Left renal pelvis (tissue), 4 donors: ENCODE measurements around the gene HS2ST1. TPM values are rescaled to one million over a fixed set of nuclear protein-coding genes. Genes with fewer than 3 reads are reported as not detected.

Experiments used
- DNase-seq, 4 donors: peaks; one replicate each; pipeline ENCODE4 v3.0.0-alpha.2; 2013; ENCODE audit warnings: low read depth in 4 of 4, low spot score in 3 of 4
- polyA plus RNA-seq, 4 donors: library from polyadenylated mRNA; unstranded; fragments of 120-200 nt; gene quantifications; one replicate each; pipeline ENCODE4 v1.2.1, GENCODE V29; 2013; ENCODE audit not compliant: insufficient read length in 4 of 4

The HS2ST1 gene
- polyA plus RNA-seq, 4 donors: 39.1 to 54.3 (median 48.1) TPM

GRCh38 chr1:87104140-87104539 lies 189.7 kb downstream of the HS2ST1 start:
- DNase-seq: no peak

- DNase-seq: no peak
These were observed 190.5 kb downstream of the HS2ST1 start for GRCh38 chr1:87104945-87105344.

- DNase-seq: no peak
These were observed 191.7 kb downstream of the HS2ST1 start for GRCh38 chr1:87106144-87106543.

- no peak for DNase-seq
These were observed 192.4 kb downstream of the HS2ST1 start for GRCh38 chr1:87106867-87107266.

- DNase-seq: no peak
These were observed 193.8 kb downstream of the HS2ST1 start for GRCh38 chr1:87108228-87108627.

- no peak for DNase-seq
These were observed 194.5 kb downstream of the HS2ST1 start for GRCh38 chr1:87108814-87109411.

- no peak for DNase-seq
These were observed 197.4 kb downstream of the HS2ST1 start for GRCh38 chr1:87111659-87112371.

GRCh38 chr1:87113313-87113712 lies 198.9 kb downstream of the HS2ST1 start:
- no peak for DNase-seq

GRCh38 chr1:87115317-87115890 lies 201.0 kb downstream of the HS2ST1 start:
- no peak for DNase-seq

- no peak for DNase-seq
These were observed 201.5 kb downstream of the HS2ST1 start for GRCh38 chr1:87115891-87116290.

- DNase-seq: no peak
These were observed 203.4 kb downstream of the HS2ST1 start for GRCh38 chr1:87117761-87118368.

- no peak for DNase-seq
These were observed 205.2 kb downstream of the HS2ST1 start for GRCh38 chr1:87119541-87120140.

GRCh38 chr1:87120779-87121178 lies 206.3 kb downstream of the HS2ST1 start:
- no peak for DNase-seq

- peak in 1 of 4 donors; percentile 10 for DNase-seq
These were observed 207.3 kb downstream of the HS2ST1 start for GRCh38 chr1:87121711-87122163.

- no peak for DNase-seq
These were observed 207.8 kb downstream of the HS2ST1 start for GRCh38 chr1:87122243-87122642.

- DNase-seq: no peak
These were observed 209.2 kb downstream of the HS2ST1 start for GRCh38 chr1:87123610-87124009.

- DNase-seq: no peak
These were observed 212.6 kb downstream of the HS2ST1 start for GRCh38 chr1:87126886-87127505.

- no peak for DNase-seq
These were observed 213.1 kb downstream of the HS2ST1 start for GRCh38 chr1:87127581-87127980.

- no peak for DNase-seq
These were observed 214.6 kb downstream of the HS2ST1 start for GRCh38 chr1:87129038-87129437.

- DNase-seq: no peak
These were observed 215.2 kb downstream of the HS2ST1 start for GRCh38 chr1:87129606-87130005.

GRCh38 chr1:87130438-87130837 lies 216.0 kb downstream of the HS2ST1 start:
- no peak for DNase-seq
